Endothelial cell of umbilical vein (primary cell): ENCODE results near the gene IKZF3. TPM values are rescaled to one million over a fixed set of nuclear protein-coding genes. Genes with fewer than 3 reads are reported as not detected.

Experiments
- BruUV-seq: library from RNA; stranded (reverse); fragments of 400-500 nt; replicated peaks from 2 replicates; lab custom pipeline; 2021; lab: Mats Ljungman, UMichigan
- CTCF ChIA-PET: fragments of 300-600, 350-600 bp; sonication (Branson Sonifier 250); formaldehyde crosslinking; loops from one replicate; lab custom pipeline; 2021; ENCODE audit warnings: antibody characterized with exemption, inconsistent platforms; lab: Charles Lee
- POLR2A ChIA-PET: fragments of 300-600, 350-600 bp; sonication (Branson Sonifier 250); formaldehyde crosslinking; loops from one replicate; lab custom pipeline; 2021; ENCODE audit warnings: antibody characterized with exemption, inconsistent platforms; lab: Charles Lee
- DNase-seq: peaks from one replicate; pipeline ENCODE4 v3.0.0-alpha.2; 2011; ENCODE audit warnings: low read depth, low spot score
- FAIRE-seq: peaks from 2 replicates; lab custom pipeline; 2011; peaks lifted over from hg19 to GRCh38; lab: Jason Lieb, UNC
- H2AFZ ChIP-seq: 2 replicates; pipeline ENCODE4 v1.6.0; 2012; ENCODE audit warnings: low read depth, low read length, control low read depth, inconsistent platforms
- H3K27ac ChIP-seq: 2 replicates; pipeline ENCODE4 v1.5.1; 2011; ENCODE audit warnings: low read depth, mild to moderate bottlenecking, control low read depth, low read length, moderate library complexity; ENCODE audit not compliant: insufficient read depth
- H3K27me3 ChIP-seq, 2 experiments: 2 replicates each; pipeline versions ENCODE4 v1.6.0 to v1.6.1; 2011; ENCODE audit warnings: low read length in 2 of 2, mixed read lengths in 1 of 2; ENCODE audit not compliant: control insufficient read depth in 2 of 2, insufficient read depth in 2 of 2
- H3K36me3 ChIP-seq, 2 experiments: 2 replicates in 1 of 2; 3 replicates in 1 of 2; pipeline ENCODE4 v1.5.1; 2011; ENCODE audit warnings: low read length in 2 of 2, mild to moderate bottlenecking in 1 of 2, moderate library complexity in 1 of 2; ENCODE audit not compliant: control insufficient read depth in 2 of 2, insufficient read depth in 2 of 2; ENCODE audit errors: extremely low read depth in 1 of 2
- H3K4me1 ChIP-seq: 3 replicates; pipeline ENCODE4 v1.5.1; 2011; ENCODE audit warnings: mild to moderate bottlenecking, low read length; ENCODE audit not compliant: control insufficient read depth, insufficient read depth; ENCODE audit errors: extremely low read depth
- H3K4me2 ChIP-seq: 2 replicates; pipeline ENCODE4 v1.6.1; 2011; ENCODE audit warnings: low read length, control low read depth, mixed read lengths; ENCODE audit not compliant: insufficient read depth
- H3K4me3 ChIP-seq, 3 experiments: fragments of 200-600 bp in 1 of 3; sonication (generic), shearing (Covaris generic) in 1 of 3; replicated peaks in 1 of 3; 2 replicates each; pipeline ENCODE4 v1.5.1; 2011 to 2016; ENCODE audit warnings: control low read depth in 3 of 3, low read length in 3 of 3, mild to moderate bottlenecking in 2 of 3, inconsistent platforms in 1 of 3, low read depth in 1 of 3, moderate library complexity in 1 of 3; ENCODE audit not compliant: insufficient read depth in 1 of 3
- H3K79me2 ChIP-seq: 2 replicates; pipeline ENCODE4 v1.6.0; 2012; ENCODE audit warnings: low read length, inconsistent platforms; ENCODE audit not compliant: control insufficient read depth, insufficient read depth
- H3K9ac ChIP-seq: replicated peaks from 2 replicates; pipeline ENCODE3; 2011; ENCODE audit warnings: low read length, control low read depth; ENCODE audit not compliant: insufficient read depth; ENCODE audit errors: extremely low read depth
- H3K9me1 ChIP-seq: replicated peaks from 3 replicates; pipeline ENCODE4 v1.6.0; 2011; ENCODE audit warnings: mild to moderate bottlenecking, low read length; ENCODE audit not compliant: control insufficient read depth, insufficient read depth; ENCODE audit errors: extremely low read depth
- H3K9me3 ChIP-seq: replicated peaks from 2 replicates; pipeline ENCODE4 v1.5.1; 2012; ENCODE audit warnings: low read length, inconsistent platforms; ENCODE audit not compliant: control insufficient read depth, insufficient read depth
- H4K20me1 ChIP-seq: replicated peaks from 2 replicates; pipeline ENCODE3; 2011; ENCODE audit warnings: mild to moderate bottlenecking, low read length; ENCODE audit not compliant: control insufficient read depth, insufficient read depth; ENCODE audit errors: extremely low read depth
- EZH2 ChIP-seq: IDR thresholded peaks from 2 replicates; pipeline ENCODE4 v1.6.1; 2012; ENCODE audit warnings: borderline replicate concordance, low read depth, mild to moderate bottlenecking, moderate library complexity, low read length, inconsistent platforms; ENCODE audit not compliant: severe bottlenecking
- FOS ChIP-seq: IDR thresholded peaks from 2 replicates; pipeline ENCODE4 v1.6.1; 2011; ENCODE audit warnings: mild to moderate bottlenecking, low read length, moderate library complexity, borderline replicate concordance; ENCODE audit not compliant: insufficient read depth
- JUN ChIP-seq: IDR thresholded peaks from 2 replicates; pipeline ENCODE4 v1.6.1; 2011; ENCODE audit warnings: borderline replicate concordance, low read depth; ENCODE audit not compliant: insufficient read length, insufficient read depth
- MYC ChIP-seq: IDR thresholded peaks from one replicate; pipeline ENCODE4 v1.6.1; 2011; ENCODE audit warnings: mild to moderate bottlenecking, low read depth, low read length
- POLR2A ChIP-seq: IDR thresholded peaks from 2 replicates; pipeline ENCODE4 v1.6.1; 2012; ENCODE audit warnings: low read depth, mild to moderate bottlenecking, control low read depth, low read length
- POLR2AphosphoS5 ChIP-seq: IDR thresholded peaks from 2 replicates; pipeline ENCODE4 v1.6.1; 2012; ENCODE audit warnings: low read depth, mild to moderate bottlenecking, control low read depth, low read length, moderate library complexity; ENCODE audit not compliant: insufficient read depth
- dilution Hi-C: fragments of 300-500 bp; cut with MboI; formaldehyde crosslinking; loops from one replicate; pipeline ENCODE4 v1.15.0; 2019; ENCODE audit warnings: low sequenced_read_pairs; ENCODE audit not compliant: extremely low pct_ligation_motif_present
- intact Hi-C: fragments of 100-400 bp; cut with micrococcal nuclease; formaldehyde crosslinking; loops from one replicate; pipeline ENCODE4 v1.10.0; 2022
- polyA plus RNA-seq, 4 experiments: library from polyadenylated mRNA; depleted of rRNA in 3 of 4; stranded (reverse) in 3 of 4; unstranded in 1 of 4; fragments of >200 nt; gene quantifications; 2 replicates each; pipeline versions ENCODE4 v1.2.1 to v1.2.3, GENCODE V29; 2011 to 2012; ENCODE audit warnings: missing spikeins in 1 of 4
- total RNA-seq: library from RNA; stranded (reverse); gene quantifications from 2 replicates; pipeline ENCODE4 v1.2.3, GENCODE V29; 2021
- TF ChIP-seq, protein P1 (sequence below), 2 donors: IDR thresholded peaks; 1 replicate in 1 of 2; 2 replicates in 1 of 2; pipeline ENCODE4 v1.5.1; 2011; ENCODE audit warnings: low read length in 2 of 2, mild to moderate bottlenecking in 2 of 2, moderate library complexity in 2 of 2, control low read depth in 1 of 2, inconsistent platforms in 1 of 2, low read depth in 1 of 2; ENCODE audit not compliant: insufficient read depth in 1 of 2; ENCODE audit errors: extremely low read depth in 1 of 2

Gene IKZF3
- total and polyA plus RNA-seq, 2 donors (not counting 3 experiments of a cell fraction or from before 2014, with no cell fraction given): not detected

GRCh38 chr17:39745335-39746144 is 118.6 kb downstream of the IKZF3 start:
- H2AFZ ChIP-seq: no peak overlapping the region
- DNase-seq (no peak), FAIRE-seq (no peak)
- CTCF ChIA-PET: interaction anchor here (1.5 kb wide), 1 partner anchor 124 kb away, joined by 3 read pairs; no protein-coding TSS in a partner anchor
- intact Hi-C loops (no loop called here), dilution Hi-C loops (loop anchor here (10.0 kb wide), 1 partner anchor 111 kb away; the partner anchor contains the start of gene STARD3)
- H3K36me3 ChIP-seq: no peaks in the 10 kb centered on the region
- H3K4me3 ChIP-seq: no peak overlapping the region
- peaks cover 7% of the 10 kb centered on the region for H3K4me1 ChIP-seq
- BruUV-seq: no TSS peak
- H3K9ac ChIP-seq: no peak overlapping the region
- H3K27ac ChIP-seq: no peak overlapping the region
- H3K27me3 ChIP-seq: peaks cover 0 to 10% of the 10 kb centered on the region in 2 experiments
- H3K79me2 ChIP-seq: no peaks in the 10 kb centered on the region
- no peak overlapping the region for H3K4me2 ChIP-seq
- no peaks in the 10 kb centered on the region for H3K9me3 ChIP-seq
- H4K20me1 ChIP-seq: no peaks in the 10 kb centered on the region
- POLR2A ChIA-PET: no interaction called here
- H3K9me1 ChIP-seq: no peaks in the 10 kb centered on the region
- TF ChIP-seq FOS (no peak), EZH2 (no peak), JUN (no peak), POLR2AphosphoS5 (no peak), MYC (no peak), POLR2A (no peak)
- TF ChIP-seq, protein P1, sequence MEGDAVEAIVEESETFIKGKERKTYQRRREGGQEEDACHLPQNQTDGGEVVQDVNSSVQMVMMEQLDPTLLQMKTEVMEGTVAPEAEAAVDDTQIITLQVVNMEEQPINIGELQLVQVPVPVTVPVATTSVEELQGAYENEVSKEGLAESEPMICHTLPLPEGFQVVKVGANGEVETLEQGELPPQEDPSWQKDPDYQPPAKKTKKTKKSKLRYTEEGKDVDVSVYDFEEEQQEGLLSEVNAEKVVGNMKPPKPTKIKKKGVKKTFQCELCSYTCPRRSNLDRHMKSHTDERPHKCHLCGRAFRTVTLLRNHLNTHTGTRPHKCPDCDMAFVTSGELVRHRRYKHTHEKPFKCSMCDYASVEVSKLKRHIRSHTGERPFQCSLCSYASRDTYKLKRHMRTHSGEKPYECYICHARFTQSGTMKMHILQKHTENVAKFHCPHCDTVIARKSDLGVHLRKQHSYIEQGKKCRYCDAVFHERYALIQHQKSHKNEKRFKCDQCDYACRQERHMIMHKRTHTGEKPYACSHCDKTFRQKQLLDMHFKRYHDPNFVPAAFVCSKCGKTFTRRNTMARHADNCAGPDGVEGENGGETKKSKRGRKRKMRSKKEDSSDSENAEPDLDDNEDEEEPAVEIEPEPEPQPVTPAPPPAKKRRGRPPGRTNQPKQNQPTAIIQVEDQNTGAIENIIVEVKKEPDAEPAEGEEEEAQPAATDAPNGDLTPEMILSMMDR (IDR thresholded peaks at IDR 0.05; ENCODE audit: extremely low read depth in 1 of 2, insufficient read depth in 1 of 2, low read depth in 1 of 2, low read length in 2 of 2): no peak
